Hepatocyte (in vitro differentiated cells): Measurements from ENCODE around the gene FAM120B.

ENCODE experiments used
- CTCF ChIP-seq: fragments of 200-600 bp; sonication (generic); IDR thresholded peaks from 2 replicates; pipeline ENCODE4 v1.5.1; 2016; ENCODE audit warnings: antibody characterized with exemption, mild to moderate bottlenecking; ENCODE audit not compliant: poor library complexity
- EZH2phosphoT487 ChIP-seq: fragments of 200-600 bp; sonication (generic); IDR thresholded peaks from one replicate; pipeline ENCODE4 v1.6.1; 2018; ENCODE audit warnings: antibody characterized with exemption, mild to moderate bottlenecking, low read depth, moderate library complexity; ENCODE audit not compliant: unreplicated experiment, severe bottlenecking

- TF ChIP-seq CTCF (no peak), EZH2phosphoT487 (no peak)
These were observed 118.1 kb downstream of the FAM120B start for GRCh38 chr6:170424604-170425126.
